HG02943 (cell line): ENCODE measurements around the gene TJP3.

ENCODE experiments used
- ATAC-seq: cut with Tn5 transposase; IDR thresholded peaks from one replicate; pipeline ENCODE4 v1.9.1; 2021; ENCODE audit warnings: mild to moderate bottlenecking, low read depth, moderate library complexity; ENCODE audit not compliant: unreplicated experiment

The TJP3 gene

GRCh38 chr19:3710265-3710812, 2.2 kb downstream of the TJP3 start:
- ATAC-seq: no peak

GRCh38 chr19:3712663-3713611, 4.8 kb downstream of the TJP3 start:
- ATAC-seq: no peak

DNA sequence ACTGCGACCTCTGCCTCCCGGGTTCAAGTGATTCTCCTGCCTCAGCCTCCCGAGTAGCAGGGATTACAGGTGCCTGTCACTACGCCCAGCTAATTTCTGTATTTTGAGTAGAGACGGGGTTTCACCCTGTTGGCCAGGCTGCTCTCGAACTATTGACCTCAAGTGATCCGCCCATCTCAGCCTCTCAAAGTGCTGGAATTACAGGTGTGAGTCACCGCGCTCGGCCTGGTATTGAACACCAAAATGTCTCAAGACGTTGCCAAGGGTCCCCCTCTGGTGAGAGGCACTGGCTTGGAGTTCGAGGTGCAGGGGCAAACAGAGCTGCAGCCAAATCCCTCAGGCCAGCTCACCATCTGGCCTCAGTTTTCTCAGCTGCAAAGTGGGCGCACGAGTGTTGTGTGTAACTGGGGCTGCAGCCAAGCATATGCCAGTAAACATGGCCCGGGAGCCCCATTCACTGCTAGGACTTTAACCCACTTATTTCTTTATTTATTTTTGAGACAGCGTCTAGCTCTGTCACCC, 8.0 kb downstream of the TJP3 start:
- ATAC-seq: no peak

DNA sequence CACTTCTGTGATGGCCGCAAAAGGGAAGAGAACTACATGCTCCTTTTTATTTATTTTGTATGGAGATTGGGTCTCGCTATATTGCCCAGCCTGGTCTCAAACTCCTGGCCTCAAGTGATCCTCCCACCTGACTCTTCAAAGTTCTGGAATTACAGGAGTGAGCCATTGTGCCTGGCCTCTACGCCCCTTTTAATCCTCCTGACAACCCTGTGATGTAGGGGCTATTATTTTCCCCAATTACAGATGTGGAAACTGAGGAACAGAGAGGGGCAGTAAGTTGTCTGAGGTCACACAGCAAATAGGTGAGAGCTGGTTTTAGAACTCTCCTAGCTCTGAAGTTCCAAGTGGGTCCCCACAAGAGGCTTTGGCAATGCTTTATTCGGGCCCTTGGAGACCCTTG, 11.7 kb downstream of the TJP3 start:
- no peak for ATAC-seq

DNA sequence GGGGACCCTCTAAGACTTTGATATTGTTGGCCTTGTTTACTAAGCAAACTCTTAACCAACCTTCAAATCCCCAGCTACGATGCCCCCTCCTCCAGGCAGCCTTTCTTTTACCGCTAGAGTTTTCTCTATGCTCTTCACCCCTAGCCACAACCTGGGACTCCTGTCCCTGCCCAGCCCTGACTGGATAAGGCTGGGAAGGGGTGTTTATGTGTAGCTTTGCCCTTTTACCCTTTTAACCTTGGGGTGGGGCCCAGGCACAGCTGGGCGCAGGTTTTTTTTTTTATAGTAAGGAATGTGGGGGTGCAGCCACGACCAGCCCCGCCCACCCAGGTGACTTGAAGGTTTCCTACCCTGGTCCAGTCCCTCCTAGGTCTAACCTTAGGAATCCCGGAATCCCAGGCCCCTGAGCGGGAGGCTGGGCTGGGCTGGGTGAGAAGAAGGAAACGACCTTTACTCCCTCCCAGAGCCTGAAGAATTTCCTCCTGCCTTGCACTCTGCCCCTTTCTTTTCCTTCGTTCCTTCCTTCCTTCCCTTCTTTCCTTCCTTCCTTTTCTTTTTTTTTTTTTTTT, 12.2 kb downstream of the TJP3 start:
- no peak for ATAC-seq

DNA sequence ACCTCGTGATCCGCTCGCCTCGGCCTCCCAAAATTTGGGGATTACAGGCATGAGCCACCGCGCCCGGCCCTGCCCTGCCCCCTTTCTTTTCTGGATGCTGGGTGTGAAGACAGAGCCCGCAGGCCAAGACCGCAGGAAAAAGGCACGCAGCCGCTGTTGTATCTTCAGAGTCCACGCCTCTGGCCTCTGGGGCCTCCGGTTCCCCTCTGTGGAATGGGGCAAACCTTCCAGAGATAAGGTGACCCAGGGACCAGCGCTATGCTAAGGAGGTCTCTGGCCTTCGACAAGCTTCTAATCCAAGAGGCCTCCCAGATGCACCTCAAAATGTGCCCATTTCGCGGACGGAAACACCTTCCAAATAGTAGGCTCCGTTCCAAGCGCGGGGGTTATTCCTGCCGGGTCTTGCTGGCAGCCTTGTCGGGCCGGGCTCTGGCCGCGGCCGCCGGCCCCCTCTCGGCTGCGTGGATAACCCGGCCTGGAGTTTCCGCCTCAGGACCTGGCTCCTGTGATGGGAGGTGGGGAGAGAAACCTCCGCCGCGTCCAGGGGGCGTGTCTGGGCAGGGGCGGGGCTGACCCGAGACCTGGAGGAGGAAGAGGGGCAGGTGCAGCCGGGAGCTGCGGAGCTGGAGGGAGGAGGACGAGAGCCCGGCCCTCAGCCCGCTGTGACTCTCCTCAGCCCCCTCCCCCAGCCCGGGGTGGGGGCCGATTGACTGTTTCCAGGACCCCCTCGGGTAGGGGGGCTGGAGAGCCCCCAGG, 13.1 kb downstream of the TJP3 start:
- ATAC-seq: no peak

DNA sequence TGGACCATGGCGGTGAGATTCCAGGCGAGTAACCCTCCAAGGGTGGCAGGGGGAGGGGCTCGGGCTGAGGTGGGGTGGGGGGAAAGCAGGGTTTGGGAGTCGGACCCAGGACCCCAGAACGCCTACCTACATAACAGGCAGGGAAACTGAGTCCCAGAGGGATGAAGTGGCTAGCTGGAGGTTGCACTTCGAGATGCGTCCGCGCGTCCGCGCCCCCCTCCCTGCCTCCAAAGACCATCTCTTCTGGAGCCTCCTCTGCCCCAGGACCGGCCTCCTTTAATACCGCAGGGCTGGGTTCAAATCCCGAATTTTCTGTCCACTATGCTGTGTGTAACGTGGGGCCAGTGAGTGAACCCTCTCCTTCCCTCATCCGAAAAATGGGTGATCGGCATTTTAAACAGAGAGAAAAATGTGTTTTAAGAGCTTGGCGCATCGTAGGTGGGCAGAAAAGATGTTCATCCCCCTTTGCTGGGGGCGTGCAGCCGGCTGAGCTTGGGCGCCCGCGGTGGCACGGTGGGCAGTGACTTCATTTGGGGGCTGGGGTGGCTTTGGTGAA, 13.8 kb downstream of the TJP3 start:
- ATAC-seq: no peak

DNA sequence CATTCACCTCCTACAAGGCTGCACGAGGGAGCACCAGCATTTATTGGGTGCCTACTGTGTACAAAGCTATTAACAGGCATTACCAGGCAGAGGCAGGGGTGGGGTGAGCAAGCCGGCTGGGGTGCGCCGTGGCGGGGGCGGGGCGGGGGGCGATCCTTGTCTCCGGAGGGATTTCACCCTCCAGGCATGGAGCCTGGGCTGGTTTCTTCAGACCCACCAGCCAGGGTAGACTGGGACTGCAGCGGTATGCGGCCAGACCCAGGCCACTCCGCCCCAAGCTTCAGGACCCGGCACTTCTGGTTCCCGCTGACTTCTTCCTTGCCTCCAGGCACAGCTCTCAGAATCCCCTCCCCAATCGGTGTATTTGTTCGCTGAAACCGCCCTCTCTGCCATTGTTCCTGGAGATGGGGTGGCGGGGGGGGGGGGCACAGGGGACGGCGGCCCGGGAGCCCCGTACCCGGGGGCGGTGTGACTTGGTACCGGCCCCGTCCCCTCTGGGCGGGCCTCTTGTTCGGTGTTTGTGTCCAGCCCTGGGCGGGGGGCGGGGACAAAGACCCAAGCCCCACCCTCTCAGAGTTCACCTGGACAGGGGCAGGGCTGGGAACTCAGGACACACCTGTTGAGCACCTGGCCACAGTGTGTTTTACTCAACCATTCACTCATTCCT, 14.4 kb downstream of the TJP3 start:
- ATAC-seq: no peak

- ATAC-seq: no peak
Observed at GRCh38 chr19:3723110-3723488, 14.9 kb downstream of the TJP3 start.

- no peak for ATAC-seq
Observed at GRCh38 chr19:3723883-3724282, 15.7 kb downstream of the TJP3 start.

DNA sequence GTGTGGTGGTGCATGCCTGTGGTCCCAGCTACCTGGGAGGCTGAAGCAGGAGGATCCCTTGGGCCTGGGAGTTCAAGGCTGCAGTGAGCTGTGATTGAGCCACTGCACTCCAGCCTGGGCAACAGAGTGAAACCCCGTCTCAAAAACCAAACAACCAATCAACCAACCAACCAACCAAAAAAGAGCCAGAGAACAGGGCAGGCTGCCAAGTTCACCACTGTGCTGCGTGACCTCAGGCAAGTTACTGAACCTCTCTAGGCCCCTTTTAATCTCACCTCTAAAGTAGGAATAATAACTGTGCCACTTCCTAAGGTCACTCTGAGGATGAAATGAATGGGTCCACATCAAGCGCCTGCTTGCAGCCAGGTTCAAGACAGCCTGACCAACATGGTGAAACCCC, 16.9 kb downstream of the TJP3 start:
- no peak for ATAC-seq

GRCh38 chr19:3725640-3726310, 17.6 kb downstream of the TJP3 start:
- no peak for ATAC-seq

- ATAC-seq: no peak
Observed at GRCh38 chr19:3730457-3730958, 22.3 kb downstream of the TJP3 start.

DNA sequence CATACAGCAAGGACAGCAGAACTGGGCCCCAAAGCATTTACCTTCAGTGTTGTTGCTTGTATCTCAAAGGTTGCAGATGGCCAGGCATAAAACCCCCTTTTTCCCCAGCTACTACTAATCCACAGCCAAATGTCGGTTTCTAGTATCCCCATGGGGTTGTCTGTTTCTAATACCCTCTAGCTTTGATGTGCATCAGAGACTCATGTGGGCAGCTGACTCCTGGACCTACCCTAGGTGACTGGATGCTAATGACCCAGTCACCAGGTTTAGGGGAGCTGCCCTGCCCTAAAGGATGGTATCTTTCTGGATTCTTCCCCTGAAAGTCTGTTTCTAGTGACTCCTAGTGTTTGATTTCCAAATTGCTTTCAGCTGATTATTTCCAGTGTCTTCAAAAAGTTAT, 23.9 kb downstream of the TJP3 start:
- ATAC-seq: no peak

- no peak for ATAC-seq
Observed at GRCh38 chr19:3733549-3734309, 25.5 kb downstream of the TJP3 start.

DNA sequence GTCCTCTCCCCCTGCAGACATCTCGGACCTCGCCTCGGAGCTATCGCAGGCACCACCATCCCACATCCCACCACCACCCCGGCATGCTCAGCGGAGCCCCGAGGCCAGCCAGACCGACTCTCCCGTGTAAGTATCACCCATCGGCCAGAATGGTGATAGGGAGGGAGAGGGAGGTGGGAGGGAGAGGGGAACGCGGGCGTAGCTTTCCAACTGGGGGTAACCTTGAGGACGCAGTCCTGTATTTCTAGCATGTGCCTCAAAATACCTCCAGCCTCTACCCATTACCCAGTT, 26.1 kb downstream of the TJP3 start:
- ATAC-seq: no peak

DNA sequence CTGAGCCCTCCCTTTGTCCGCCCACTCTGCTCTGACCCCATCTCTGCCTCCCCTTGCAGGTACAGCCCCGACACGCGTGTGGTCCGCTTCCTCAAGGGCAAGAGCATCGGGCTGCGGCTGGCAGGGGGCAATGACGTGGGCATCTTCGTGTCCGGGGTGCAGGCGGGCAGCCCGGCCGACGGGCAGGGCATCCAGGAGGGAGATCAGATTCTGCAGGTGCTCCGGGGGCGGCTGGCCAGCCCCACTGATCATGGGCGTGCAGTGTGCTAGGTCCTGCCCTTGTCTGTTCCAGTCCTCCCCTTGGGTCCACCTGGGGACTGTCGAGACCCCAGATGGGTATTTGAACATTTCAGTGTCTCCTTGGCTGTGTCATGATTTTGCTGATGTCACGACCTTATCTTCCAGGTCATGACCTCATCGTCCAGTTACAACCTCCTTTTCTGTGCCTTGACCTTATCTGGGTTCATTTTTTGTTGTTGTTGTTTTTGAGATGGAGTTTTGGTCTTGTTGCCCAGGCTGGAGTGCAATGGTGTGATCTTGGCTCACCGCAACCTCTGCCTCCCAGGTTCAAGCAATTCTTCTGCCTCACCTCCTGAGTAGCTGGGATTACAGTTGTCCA, 28.0 kb downstream of the TJP3 start:
- no peak for ATAC-seq

GRCh38 chr19:3737487-3738205, 29.5 kb downstream of the TJP3 start:
- ATAC-seq: no peak
